Measurements from ENCODE around the gene ROGDI.

DNA sequence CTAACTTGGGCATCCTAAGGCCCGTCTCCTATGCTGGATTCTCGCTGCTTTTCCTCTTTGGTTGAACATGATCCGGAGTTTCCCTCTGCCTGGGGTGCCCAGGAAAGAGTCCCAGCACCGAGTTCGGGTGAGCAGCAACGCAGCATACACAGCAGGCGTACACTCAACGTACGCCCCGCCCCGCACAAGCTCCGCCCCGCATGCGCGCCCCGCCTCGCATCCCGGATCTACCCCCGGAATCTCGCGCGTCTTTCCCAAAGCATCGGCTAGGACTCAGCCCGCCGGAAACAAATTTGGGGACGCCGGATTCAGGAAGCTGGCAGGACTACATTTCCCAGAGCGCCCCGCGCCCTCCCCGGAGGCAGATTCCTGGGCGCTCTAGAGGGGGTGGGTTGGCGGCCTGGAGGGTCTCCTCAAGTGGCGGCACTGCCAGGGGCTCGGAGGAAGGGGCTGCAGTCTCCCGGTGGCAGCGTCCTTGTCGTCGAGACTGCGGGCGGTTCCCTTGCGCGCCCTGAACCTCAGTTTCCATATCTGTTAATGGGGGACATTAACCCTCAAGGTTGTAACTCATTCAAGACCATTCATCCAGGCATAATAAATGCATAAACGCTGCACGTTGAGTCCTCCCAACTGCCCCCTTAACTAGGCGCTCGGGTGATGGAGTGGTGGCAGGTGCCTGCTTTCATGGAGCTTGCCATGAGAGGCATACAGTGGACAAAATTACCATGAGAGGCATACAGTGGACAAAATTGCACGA, 33.7 kb downstream of the ROGDI start:
- TF ChIP-seq, protein P1, sequence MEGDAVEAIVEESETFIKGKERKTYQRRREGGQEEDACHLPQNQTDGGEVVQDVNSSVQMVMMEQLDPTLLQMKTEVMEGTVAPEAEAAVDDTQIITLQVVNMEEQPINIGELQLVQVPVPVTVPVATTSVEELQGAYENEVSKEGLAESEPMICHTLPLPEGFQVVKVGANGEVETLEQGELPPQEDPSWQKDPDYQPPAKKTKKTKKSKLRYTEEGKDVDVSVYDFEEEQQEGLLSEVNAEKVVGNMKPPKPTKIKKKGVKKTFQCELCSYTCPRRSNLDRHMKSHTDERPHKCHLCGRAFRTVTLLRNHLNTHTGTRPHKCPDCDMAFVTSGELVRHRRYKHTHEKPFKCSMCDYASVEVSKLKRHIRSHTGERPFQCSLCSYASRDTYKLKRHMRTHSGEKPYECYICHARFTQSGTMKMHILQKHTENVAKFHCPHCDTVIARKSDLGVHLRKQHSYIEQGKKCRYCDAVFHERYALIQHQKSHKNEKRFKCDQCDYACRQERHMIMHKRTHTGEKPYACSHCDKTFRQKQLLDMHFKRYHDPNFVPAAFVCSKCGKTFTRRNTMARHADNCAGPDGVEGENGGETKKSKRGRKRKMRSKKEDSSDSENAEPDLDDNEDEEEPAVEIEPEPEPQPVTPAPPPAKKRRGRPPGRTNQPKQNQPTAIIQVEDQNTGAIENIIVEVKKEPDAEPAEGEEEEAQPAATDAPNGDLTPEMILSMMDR (IDR thresholded peaks at IDR 0.05), result no peak
- TF ChIP-seq POLR2A (IDR thresholded peaks at IDR 0.05), result peak; percentile 31 to 86

Data from adrenal gland (tissue), 5 donors.